ENCODE data around the gene TBCK.

DNA sequence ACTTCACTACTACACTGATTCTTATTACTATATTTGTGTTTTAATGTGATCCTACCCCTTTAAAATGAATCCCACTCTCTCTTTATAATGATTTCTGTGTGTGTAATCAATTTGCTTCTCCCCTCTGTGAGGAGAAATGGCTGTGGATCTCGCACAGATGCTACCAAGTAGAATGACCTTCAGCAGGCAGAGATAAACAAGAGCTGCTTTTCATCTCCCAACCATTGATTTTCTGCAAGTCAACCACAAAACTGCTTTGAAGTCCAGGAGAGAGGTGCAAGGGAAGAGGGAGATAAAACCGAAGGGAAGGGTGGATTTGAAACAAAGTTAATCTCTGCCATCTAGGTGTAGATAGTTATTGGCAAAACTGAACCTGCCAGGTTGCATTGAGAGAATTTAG, 279.2 kb downstream of the TBCK start:
- TF ChIP-seq NR3C1 (CRISPR knock-in tag; conservative IDR thresholded peaks at IDR 0.05; ENCODE audit: low read depth) (no peak), ZNF138 (CRISPR knock-in tag; conservative IDR thresholded peaks at IDR 0.05) (no peak), CTCF (IDR thresholded peaks at IDR 0.05) (no peak), HMGA2 (CRISPR knock-in tag; IDR thresholded peaks at IDR 0.05) (no peak), SMAD4 (CRISPR knock-in tag; IDR thresholded peaks at IDR 0.05) (no peak), ZNF512 (CRISPR knock-in tag; IDR thresholded peaks at IDR 0.05; ENCODE audit: borderline replicate concordance) (no peak), SP1 (CRISPR knock-in tag; conservative IDR thresholded peaks at IDR 0.05) (no peak), FOXP1 (CRISPR knock-in tag; IDR thresholded peaks at IDR 0.05; ENCODE audit: borderline replicate concordance) (no peak), ELF4 (CRISPR knock-in tag; IDR thresholded peaks at IDR 0.05; ENCODE audit: low read depth) (no peak), KAT7 (CRISPR knock-in tag; IDR thresholded peaks at IDR 0.05; ENCODE audit: borderline replicate concordance) (no peak)
- TF ChIP-seq, protein P1, sequence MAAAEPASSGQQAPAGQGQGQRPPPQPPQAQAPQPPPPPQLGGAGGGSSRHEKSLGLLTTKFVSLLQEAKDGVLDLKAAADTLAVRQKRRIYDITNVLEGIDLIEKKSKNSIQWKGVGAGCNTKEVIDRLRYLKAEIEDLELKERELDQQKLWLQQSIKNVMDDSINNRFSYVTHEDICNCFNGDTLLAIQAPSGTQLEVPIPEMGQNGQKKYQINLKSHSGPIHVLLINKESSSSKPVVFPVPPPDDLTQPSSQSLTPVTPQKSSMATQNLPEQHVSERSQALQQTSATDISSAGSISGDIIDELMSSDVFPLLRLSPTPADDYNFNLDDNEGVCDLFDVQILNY (CRISPR knock-in tag; IDR thresholded peaks at IDR 0.05), result no peak
- TF ChIP-seq, protein P2, sequence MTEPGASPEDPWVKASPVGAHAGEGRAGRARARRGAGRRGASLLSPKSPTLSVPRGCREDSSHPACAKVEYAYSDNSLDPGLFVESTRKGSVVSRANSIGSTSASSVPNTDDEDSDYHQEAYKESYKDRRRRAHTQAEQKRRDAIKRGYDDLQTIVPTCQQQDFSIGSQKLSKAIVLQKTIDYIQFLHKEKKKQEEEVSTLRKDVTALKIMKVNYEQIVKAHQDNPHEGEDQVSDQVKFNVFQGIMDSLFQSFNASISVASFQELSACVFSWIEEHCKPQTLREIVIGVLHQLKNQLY (CRISPR knock-in tag; IDR thresholded peaks at IDR 0.05), result no peak
- TF ChIP-seq, protein P3, sequence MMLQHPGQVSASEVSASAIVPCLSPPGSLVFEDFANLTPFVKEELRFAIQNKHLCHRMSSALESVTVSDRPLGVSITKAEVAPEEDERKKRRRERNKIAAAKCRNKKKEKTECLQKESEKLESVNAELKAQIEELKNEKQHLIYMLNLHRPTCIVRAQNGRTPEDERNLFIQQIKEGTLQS (CRISPR knock-in tag; conservative IDR thresholded peaks at IDR 0.05), result no peak

Measured in WTC11 (cell line).